ENCODE results near the gene MCUR1. TPM values are rescaled to one million over a fixed set of nuclear protein-coding genes. Genes with fewer than 3 reads are reported as not detected.

The MCUR1 gene
- total RNA-seq, result 5.3 and 5.9 TPM in 2 replicates

GRCh38 chr6:13814176-13814937, at the start of gene MCUR1:
Gene MCUR1, minus strand, starts transcription at chr6:13814557. Its CDS starts 128 bp downstream, at chr6:13814429.

Other genes with a start within 250 kb of the MCUR1 start
- 8.1 and 8.8 TPM in 2 replicates for gene SIRT5, start 240.0 kb downstream of the MCUR1 start, total RNA-seq
- gene NOL7, start 199.2 kb downstream of the MCUR1 start, total RNA-seq, result 74.3 and 77.1 TPM in 2 replicates
- gene RANBP9, start 102.7 kb downstream of the MCUR1 start, total RNA-seq, result 20.4 and 22.9 TPM in 2 replicates
- gene RNF182, start 110.4 kb upstream of the MCUR1 start, total RNA-seq, result under 0.01 TPM in 2 replicates